ENCODE data around the gene PIP5KL1.

The PIP5KL1 gene

GRCh38 chr9:127966416-127967150, 36.0 kb upstream of the PIP5KL1 start:
- no peak for TF ChIP-seq CTCF (IDR thresholded peaks at IDR 0.05)
- H3K4me3 ChIP-seq, result no peak overlapping the region
- peaks cover 16 to 99% (median 92%) of the 10 kb centered on the region in 4 donors for H3K4me1 ChIP-seq
- intact Hi-C loops (cut with DNase I; ENCODE audit: low total_unique reads), result no loop called here
- no peaks in the 10 kb centered on the region for H3K27me3 ChIP-seq
- no peak for DNase-seq
- H3K9me3 ChIP-seq, result no peaks in the 10 kb centered on the region
- H3K27ac ChIP-seq, result peak overlapping the region; percentile 94
- no peaks in the 10 kb centered on the region for H3K36me3 ChIP-seq

GRCh38 chr9:127965953-127966352, 35.4 kb upstream of the PIP5KL1 start:
- Histone ChIP-seq H3K9me3 (no peaks in the 10 kb centered on the region), H3K4me3 (peak overlapping the region; percentile 10 to 31), H3K27ac (peak overlapping the region; percentile 94), H3K27me3 (no peaks in the 10 kb centered on the region), H3K4me1 (peaks cover 16 to 99% (median 87%) of the 10 kb centered on the region in 4 donors), H3K36me3 (no peaks in the 10 kb centered on the region)
- no peak for TF ChIP-seq CTCF (IDR thresholded peaks at IDR 0.05)
- DNase-seq, result no peak
- intact Hi-C loops (cut with DNase I; ENCODE audit: low total_unique reads), result no loop called here

GRCh38 chr9:127963359-127964064, 32.9 kb upstream of the PIP5KL1 start:
- no peaks in the 10 kb centered on the region for H3K27me3 ChIP-seq
- DNase-seq, result peak in 1 of 2 donors; percentile 77
- peak overlapping the region; percentile 94 for H3K27ac ChIP-seq
- no peaks in the 10 kb centered on the region for H3K36me3 ChIP-seq
- H3K9me3 ChIP-seq, result no peaks in the 10 kb centered on the region
- TF ChIP-seq CTCF (IDR thresholded peaks at IDR 0.05), result no peak
- H3K4me1 ChIP-seq, result peaks cover 16 to 92% (median 74%) of the 10 kb centered on the region in 4 donors
- H3K4me3 ChIP-seq, result no peak overlapping the region
- intact Hi-C loops (cut with DNase I; ENCODE audit: low total_unique reads), result no loop called here

GRCh38 chr9:127963041-127963358, 32.4 kb upstream of the PIP5KL1 start:
- no peaks in the 10 kb centered on the region for H3K27me3 ChIP-seq
- no peak for TF ChIP-seq CTCF (IDR thresholded peaks at IDR 0.05)
- no peaks in the 10 kb centered on the region for H3K9me3 ChIP-seq
- intact Hi-C loops (cut with DNase I; ENCODE audit: low total_unique reads), result no loop called here
- H3K4me3 ChIP-seq, result no peak overlapping the region
- no peak for DNase-seq
- H3K36me3 ChIP-seq, result no peaks in the 10 kb centered on the region
- peak overlapping the region; percentile 94 for H3K27ac ChIP-seq
- peaks cover 16 to 87% (median 69%) of the 10 kb centered on the region in 4 donors for H3K4me1 ChIP-seq

- Histone ChIP-seq H3K4me3 (no peak overlapping the region), H3K27me3 (no peaks in the 10 kb centered on the region), H3K36me3 (no peaks in the 10 kb centered on the region), H3K27ac (peak overlapping the region; percentile 94), H3K9me3 (no peaks in the 10 kb centered on the region), H3K4me1 (peaks cover 16 to 80% (median 63%) of the 10 kb centered on the region in 4 donors)
- no peak for TF ChIP-seq CTCF (IDR thresholded peaks at IDR 0.05)
- no peak for DNase-seq
- intact Hi-C loops (cut with DNase I; ENCODE audit: low total_unique reads), result no loop called here
Measured at GRCh38 chr9:127962278-127962677, 31.7 kb upstream of the PIP5KL1 start.
